Measurements from ENCODE around the gene TTC31.
A peak's percentile ranks its signal among the peaks of the same experiment; 100 is the strongest.

The TTC31 gene

DNA sequence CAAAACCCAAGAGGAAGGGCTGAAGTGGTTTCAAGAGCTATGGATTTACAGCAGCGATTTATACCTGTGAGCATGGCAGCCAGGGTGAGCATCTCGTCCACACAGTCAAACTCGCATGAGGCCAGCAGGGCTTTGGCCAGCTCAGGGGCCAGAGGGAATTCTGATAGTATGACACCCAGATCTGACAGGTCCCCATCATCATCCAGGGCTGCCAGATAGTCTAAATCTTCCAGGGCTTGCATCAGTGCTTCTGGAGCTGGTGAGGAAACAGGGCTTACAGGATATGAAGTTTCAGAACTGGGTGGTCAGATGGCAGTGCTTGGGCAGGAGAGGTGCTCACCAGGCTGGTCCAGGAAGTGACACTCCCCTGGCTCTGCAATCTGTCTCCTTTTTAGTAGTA is 39.6 kb downstream of the TTC31 start:
- Mint-ChIP-seq H3K36me3 (ENCODE audit: low read depth) (peaks cover 19% of the 10 kb centered on the region), H3K9me3 (no peaks in the 10 kb centered on the region), H3K4me1 (no peaks in the 10 kb centered on the region), H3K27me3 (ENCODE audit: low read depth) (peaks cover 60% of the 10 kb centered on the region), H3K27ac (no peak overlapping the region), H3K4me3 (no peak overlapping the region)
- TF ChIP-seq CTCF (IDR thresholded peaks at IDR 0.05; ENCODE audit: unreplicated experiment in 3 of 3), result no peak

DNA sequence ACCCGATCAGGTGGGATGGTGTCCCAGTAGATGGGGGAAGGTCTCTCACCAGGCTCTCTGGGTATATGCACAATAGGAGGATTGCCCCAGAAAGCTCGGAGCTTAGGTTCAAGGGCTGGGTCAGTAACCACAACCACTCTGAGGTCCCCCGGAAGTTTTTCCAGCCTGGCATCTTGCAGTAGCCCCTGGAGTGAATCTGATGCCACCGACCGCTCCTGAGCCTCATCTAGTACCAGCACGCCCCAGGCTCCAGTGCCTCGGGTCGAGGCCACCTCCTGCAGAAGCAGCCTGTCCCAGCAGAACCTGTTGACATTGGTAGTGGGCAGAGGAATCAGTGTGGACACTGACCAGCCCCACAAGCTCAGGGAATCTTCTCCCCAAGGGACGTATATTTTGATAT is 41.1 kb downstream of the TTC31 start:
- Mint-ChIP-seq H3K4me3 (no peak overlapping the region), H3K27ac (no peak overlapping the region), H3K9me3 (no peaks in the 10 kb centered on the region), H3K27me3 (ENCODE audit: low read depth) (peaks cover 45% of the 10 kb centered on the region), H3K36me3 (ENCODE audit: low read depth) (peaks cover 24% of the 10 kb centered on the region), H3K4me1 (peaks cover 11% of the 10 kb centered on the region)
- no peak for TF ChIP-seq CTCF (IDR thresholded peaks at IDR 0.05; ENCODE audit: unreplicated experiment in 3 of 3)

DNA sequence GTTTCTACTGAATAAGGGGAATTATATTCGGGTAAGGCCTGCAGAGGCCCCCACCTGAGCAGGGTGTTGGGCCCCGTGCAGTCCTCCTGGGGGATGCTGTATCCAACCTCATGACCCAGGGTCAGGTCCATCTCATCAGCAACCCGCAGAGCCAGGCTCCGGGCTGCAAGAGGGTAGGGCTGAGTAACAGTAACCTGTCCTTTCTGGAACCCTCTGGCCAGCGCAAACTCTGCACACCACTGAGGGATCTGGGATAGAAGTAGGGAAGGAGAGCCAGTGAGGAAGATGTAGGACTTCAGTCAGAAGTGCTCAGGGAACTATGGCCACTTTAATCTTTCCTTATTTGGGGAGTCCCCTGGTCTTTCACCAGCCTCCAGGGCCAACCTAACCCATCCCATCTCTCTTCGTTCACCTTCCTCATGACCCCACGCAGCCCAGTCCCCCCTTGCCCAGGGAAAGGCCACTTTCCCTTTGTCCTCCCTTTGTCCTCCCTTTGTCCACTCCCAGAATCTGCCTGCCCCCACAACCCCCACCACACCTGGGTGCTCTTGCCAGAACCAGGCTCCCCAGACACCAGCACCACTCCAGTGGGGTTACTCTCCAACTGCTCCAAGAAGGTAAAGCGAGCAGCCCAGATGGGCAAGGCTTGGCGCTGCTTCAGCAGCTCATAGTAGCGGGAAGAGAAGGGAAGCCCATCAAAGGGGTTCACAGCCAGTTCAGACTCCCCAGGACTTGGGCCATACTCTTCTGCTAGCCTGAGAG is 42.3 kb downstream of the TTC31 start:
- peaks cover 34% of the 10 kb centered on the region for H3K27me3 Mint-ChIP-seq (ENCODE audit: low read depth)
- peaks cover 12% of the 10 kb centered on the region for H3K4me1 Mint-ChIP-seq
- peak overlapping the region in 1 of 3 experiments; percentile 57 for H3K4me3 Mint-ChIP-seq
- H3K9me3 Mint-ChIP-seq, result no peaks in the 10 kb centered on the region
- TF ChIP-seq CTCF (IDR thresholded peaks at IDR 0.05; ENCODE audit: unreplicated experiment in 3 of 3), result no peak
- peaks cover 24% of the 10 kb centered on the region for H3K36me3 Mint-ChIP-seq (ENCODE audit: low read depth)
- no peak overlapping the region for H3K27ac Mint-ChIP-seq

GRCh38 chr2:74525717-74526648 is 43.1 kb downstream of the TTC31 start, which contains the start of gene DQX1:
TSS of gene DQX1 (minus strand) at chr2:74526231. CDS start at chr2:74525729, 502 bp downstream.
- Mint-ChIP-seq H3K27ac (peak within 1 kb of the TSS in 1 of 3 experiments; percentile 61), H3K4me3 (peak within 1 kb of the TSS; percentile 97 to 99 (median 99)), H3K9me3 (no peaks in the 10 kb centered on the region), H3K27me3 (ENCODE audit: low read depth) (peaks cover 25% of the 10 kb centered on the region), H3K4me1 (peaks cover 17% of the 10 kb centered on the region), H3K36me3 (ENCODE audit: low read depth) (peaks cover 24% of the 10 kb centered on the region)
- no peak for TF ChIP-seq CTCF (IDR thresholded peaks at IDR 0.05; ENCODE audit: unreplicated experiment in 3 of 3)

DNA sequence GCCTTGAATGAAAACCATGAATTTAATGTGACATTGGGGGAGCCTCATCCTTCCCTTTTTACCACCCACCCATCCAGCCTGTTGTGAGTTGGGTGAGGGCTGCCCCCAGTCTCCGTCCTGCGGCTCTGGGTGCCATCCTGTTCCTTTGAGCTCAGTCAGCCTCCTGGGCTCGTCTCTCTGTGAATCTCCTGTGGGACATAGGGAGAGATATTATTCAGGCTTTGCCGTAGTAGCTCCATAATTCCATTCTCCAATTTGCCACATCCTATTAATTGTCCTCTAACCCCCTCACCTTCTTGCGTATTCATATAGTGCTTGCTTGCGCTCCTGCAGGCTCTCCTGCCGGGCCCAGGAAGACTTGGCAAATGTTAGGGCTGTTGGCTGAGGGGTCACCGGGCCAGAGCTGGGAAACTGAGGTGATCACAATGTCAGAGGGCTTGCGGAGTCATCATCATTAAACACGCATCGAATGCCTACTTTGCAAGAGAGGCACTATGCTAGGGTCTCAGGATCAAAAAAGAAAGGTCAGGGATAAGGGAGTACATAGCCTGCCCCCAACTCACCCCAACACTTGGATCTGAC is 43.9 kb downstream of the TTC31 start:
- Mint-ChIP-seq H3K4me3 (peak overlapping the region; percentile 97 to 99 (median 99)), H3K4me1 (peaks cover 19% of the 10 kb centered on the region), H3K27ac (no peak overlapping the region), H3K27me3 (ENCODE audit: low read depth) (peaks cover 18% of the 10 kb centered on the region), H3K36me3 (ENCODE audit: low read depth) (peaks cover 24% of the 10 kb centered on the region), H3K9me3 (no peaks in the 10 kb centered on the region)
- no peak for TF ChIP-seq CTCF (IDR thresholded peaks at IDR 0.05; ENCODE audit: unreplicated experiment in 3 of 3)

All from nephron (organoid).